ENCODE results near the gene KRT15. TPM values are rescaled to one million over a fixed set of nuclear protein-coding genes. Genes with fewer than 3 reads are reported as not detected.

The KRT15 gene
- total and polyA plus RNA-seq, 7 donors: 5.4 to 10.3 (median 9.2) TPM; not detected in 4

GRCh38 chr17:41559548-41559947, 40.9 kb upstream of the KRT15 start:
- Histone ChIP-seq H3K9me3 (no peaks in the 10 kb centered on the region), H3K27ac (no peak overlapping the region), H3K4me3 (no peak overlapping the region), H3K4me1 (no peaks in the 10 kb centered on the region), H3K27me3 (peaks cover 0 to 22% (median 0%) of the 10 kb centered on the region in 3 donors), H3K36me3 (no peaks in the 10 kb centered on the region)
- no peak for TF ChIP-seq EP300 (IDR thresholded peaks at IDR 0.05)
- no peak for TF ChIP-seq CTCF (IDR thresholded peaks at IDR 0.05)
- no peak for TF ChIP-seq POLR2A (IDR thresholded peaks at IDR 0.05)
- no peak for TF ChIP-seq POLR2AphosphoS5 (IDR thresholded peaks at IDR 0.05)
- intact Hi-C loops (cut with DNase I): no loop called here
- no peak for DNase-seq
- 93 to 96% methylated on average over 2 of the region's 2 CpGs for WGBS, 2 donors

- Histone ChIP-seq H3K27ac (no peak overlapping the region), H3K4me1 (no peaks in the 10 kb centered on the region), H3K36me3 (no peaks in the 10 kb centered on the region), H3K4me3 (no peak overlapping the region), H3K9me3 (no peaks in the 10 kb centered on the region), H3K27me3 (peaks cover 0 to 14% (median 0%) of the 10 kb centered on the region in 3 donors)
- no peak for TF ChIP-seq POLR2A (IDR thresholded peaks at IDR 0.05)
- no peak for TF ChIP-seq EP300 (IDR thresholded peaks at IDR 0.05)
- DNase-seq: no peak
- intact Hi-C loops (cut with DNase I): no loop called here
- 82 to 85% methylated on average over 9 of the region's 9 CpGs for WGBS, 2 donors
Observed at GRCh38 chr17:41556931-41557330, 38.2 kb upstream of the KRT15 start.

GRCh38 chr17:41556306-41556705, 37.6 kb upstream of the KRT15 start:
- Histone ChIP-seq H3K4me3 (no peak overlapping the region), H3K36me3 (no peaks in the 10 kb centered on the region), H3K9me3 (no peaks in the 10 kb centered on the region), H3K27me3 (peaks cover 0 to 9% (median 0%) of the 10 kb centered on the region in 3 donors), H3K4me1 (no peaks in the 10 kb centered on the region), H3K27ac (no peak overlapping the region)
- TF ChIP-seq POLR2A (IDR thresholded peaks at IDR 0.05): no peak
- TF ChIP-seq EP300 (IDR thresholded peaks at IDR 0.05): no peak
- no peak for TF ChIP-seq POLR2AphosphoS5 (IDR thresholded peaks at IDR 0.05)
- TF ChIP-seq CTCF (IDR thresholded peaks at IDR 0.05): no peak
- intact Hi-C loops (cut with DNase I): no loop called here
- 69 to 78% methylated on average over 5 of the region's 5 CpGs for WGBS, 2 donors
- DNase-seq: no peak

- TF ChIP-seq POLR2AphosphoS5 (IDR thresholded peaks at IDR 0.05) (no peak), EP300 (IDR thresholded peaks at IDR 0.05) (no peak), CTCF (IDR thresholded peaks at IDR 0.05) (no peak), POLR2A (IDR thresholded peaks at IDR 0.05) (no peak)
- no peak overlapping the region for H3K4me3 ChIP-seq
- peaks cover 0 to 9% (median 0%) of the 10 kb centered on the region in 3 donors for H3K27me3 ChIP-seq
- no peak overlapping the region for H3K27ac ChIP-seq
- intact Hi-C loops (cut with DNase I): no loop called here
- no peaks in the 10 kb centered on the region for H3K36me3 ChIP-seq
- H3K9me3 ChIP-seq: no peaks in the 10 kb centered on the region
- 31 to 70% methylated on average over 5 of the region's 5 CpGs for WGBS, 2 donors
- no peak for DNase-seq
- no peaks in the 10 kb centered on the region for H3K4me1 ChIP-seq
Observed at GRCh38 chr17:41555105-41555887, 36.6 kb upstream of the KRT15 start.

- peaks cover 0 to 9% (median 5%) of the 10 kb centered on the region in 4 donors for H3K4me1 ChIP-seq
- H3K27ac ChIP-seq: no peak overlapping the region
- no peak for TF ChIP-seq POLR2AphosphoS5 (IDR thresholded peaks at IDR 0.05)
- no peak for TF ChIP-seq CTCF (IDR thresholded peaks at IDR 0.05)
- TF ChIP-seq POLR2A (IDR thresholded peaks at IDR 0.05): no peak
- no peak for TF ChIP-seq EP300 (IDR thresholded peaks at IDR 0.05)
- no peaks in the 10 kb centered on the region for H3K9me3 ChIP-seq
- 77 to 79% methylated on average over 8 of the region's 8 CpGs for WGBS, 2 donors
- no peak for DNase-seq
- H3K4me3 ChIP-seq: no peak overlapping the region
- H3K27me3 ChIP-seq: peaks cover 0 to 7% (median 0%) of the 10 kb centered on the region in 3 donors
- no peaks in the 10 kb centered on the region for H3K36me3 ChIP-seq
- intact Hi-C loops (cut with DNase I): no loop called here
Observed at GRCh38 chr17:41553987-41554680, 35.4 kb upstream of the KRT15 start.
